HCT116 (cell line): Measurements from ENCODE around the gene DMKN.

ENCODE experiments used
- EZH2 ChIP-seq: fragments of 200-600 bp; sonication (generic); IDR thresholded peaks from 2 replicates; pipeline ENCODE4 v1.6.1; 2017; ENCODE audit warnings: antibody characterized with exemption, mixed run types
- POLR2AphosphoS5 ChIP-seq: IDR thresholded peaks from 2 replicates; pipeline ENCODE4 v1.6.1; 2011; ENCODE audit warnings: mild to moderate bottlenecking, low read depth, low read length, moderate library complexity
- RAD21 ChIP-seq: IDR thresholded peaks from 2 replicates; pipeline ENCODE4 v1.6.1; 2012; ENCODE audit warnings: low read depth, mild to moderate bottlenecking
- SIN3A ChIP-seq: IDR thresholded peaks from 2 replicates; pipeline ENCODE4 v1.6.1; 2012; ENCODE audit warnings: low read depth
- SP1 ChIP-seq: IDR thresholded peaks from 2 replicates; pipeline ENCODE4 v1.6.1; 2012; ENCODE audit warnings: low read depth
- TF ChIP-seq, protein P1 (sequence below), 3 experiments: fragments of 200-600 bp in 1 of 3; sonication (generic) in 1 of 3; IDR thresholded peaks in 2 of 3; conservative IDR thresholded peaks in 1 of 3; 2 replicates each; pipeline ENCODE4 v1.5.1; 2012 to 2017; ENCODE audit warnings: low read depth in 2 of 3, low read length in 2 of 3, antibody characterized with exemption in 1 of 3, borderline replicate concordance in 1 of 3, control low read depth in 1 of 3, mild to moderate bottlenecking in 1 of 3, mixed read lengths in 1 of 3, mixed run types in 1 of 3, moderate library complexity in 1 of 3; ENCODE audit not compliant: insufficient read depth in 1 of 3

DNA sequence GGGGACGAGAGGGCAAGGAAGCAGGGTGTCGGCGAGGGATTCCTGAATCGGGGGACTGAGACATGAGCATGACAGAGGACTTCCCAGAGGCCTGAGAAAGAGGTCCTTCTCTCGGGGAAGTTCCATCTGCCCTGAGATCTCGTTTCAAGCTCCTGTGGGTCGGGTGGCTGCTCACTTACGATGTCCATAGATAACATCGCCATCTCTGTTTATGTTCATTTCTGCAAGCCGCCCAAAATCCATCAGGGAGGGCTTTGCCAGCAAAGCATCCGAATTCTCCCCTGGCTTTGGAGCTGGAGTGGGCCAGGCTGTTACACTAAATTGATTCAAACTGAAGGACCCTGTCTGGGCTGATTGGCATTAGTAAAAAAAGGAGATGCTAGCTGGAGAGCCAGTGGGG is 5.9 kb downstream of the DMKN start:
- TF ChIP-seq, protein P1, sequence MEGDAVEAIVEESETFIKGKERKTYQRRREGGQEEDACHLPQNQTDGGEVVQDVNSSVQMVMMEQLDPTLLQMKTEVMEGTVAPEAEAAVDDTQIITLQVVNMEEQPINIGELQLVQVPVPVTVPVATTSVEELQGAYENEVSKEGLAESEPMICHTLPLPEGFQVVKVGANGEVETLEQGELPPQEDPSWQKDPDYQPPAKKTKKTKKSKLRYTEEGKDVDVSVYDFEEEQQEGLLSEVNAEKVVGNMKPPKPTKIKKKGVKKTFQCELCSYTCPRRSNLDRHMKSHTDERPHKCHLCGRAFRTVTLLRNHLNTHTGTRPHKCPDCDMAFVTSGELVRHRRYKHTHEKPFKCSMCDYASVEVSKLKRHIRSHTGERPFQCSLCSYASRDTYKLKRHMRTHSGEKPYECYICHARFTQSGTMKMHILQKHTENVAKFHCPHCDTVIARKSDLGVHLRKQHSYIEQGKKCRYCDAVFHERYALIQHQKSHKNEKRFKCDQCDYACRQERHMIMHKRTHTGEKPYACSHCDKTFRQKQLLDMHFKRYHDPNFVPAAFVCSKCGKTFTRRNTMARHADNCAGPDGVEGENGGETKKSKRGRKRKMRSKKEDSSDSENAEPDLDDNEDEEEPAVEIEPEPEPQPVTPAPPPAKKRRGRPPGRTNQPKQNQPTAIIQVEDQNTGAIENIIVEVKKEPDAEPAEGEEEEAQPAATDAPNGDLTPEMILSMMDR (IDR thresholded peaks at IDR 0.05 in 2 of 3, conservative IDR thresholded peaks at IDR 0.05 in 1 of 3; ENCODE audit: borderline replicate concordance in 1 of 3, insufficient read depth in 1 of 3, low read depth in 2 of 3, low read length in 2 of 3) = no peak
- TF ChIP-seq SP1 (no peak), POLR2AphosphoS5 (no peak), RAD21 (no peak), EZH2 (no peak), SIN3A (no peak)
